Measurements from ENCODE around the gene TXNDC8.
"Not testable (repeated sequence)": the region's sequence is repeated elsewhere in the genome, so short reads cannot be mapped to it uniquely, and the experiment has no call there.

TXNDC8 gene

DNA sequence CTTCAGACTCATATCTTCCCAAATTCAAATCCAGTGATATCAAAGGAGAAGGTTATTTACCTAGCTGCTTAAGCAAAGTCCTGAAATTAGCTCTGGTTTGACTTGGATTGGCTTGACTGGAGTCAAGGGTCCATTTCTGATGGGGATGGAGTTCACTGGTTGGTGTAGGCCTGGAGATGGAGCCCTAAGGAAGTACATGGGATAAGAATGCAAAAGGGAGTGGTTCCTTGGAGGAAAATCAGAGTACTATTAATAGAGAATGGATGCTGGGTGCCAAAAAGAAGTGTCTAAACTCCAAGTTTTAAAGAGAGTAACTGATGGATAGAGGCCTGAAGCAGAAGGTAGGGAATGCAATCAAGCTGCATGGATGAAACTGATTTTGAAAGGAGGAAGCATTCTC, 13.8 kb downstream of the TXNDC8 start:
- DNase-seq = no peak

- DNase-seq = no peak
These were observed 16.8 kb downstream of the TXNDC8 start for GRCh38 chr9:110320651-110321445.

DNA sequence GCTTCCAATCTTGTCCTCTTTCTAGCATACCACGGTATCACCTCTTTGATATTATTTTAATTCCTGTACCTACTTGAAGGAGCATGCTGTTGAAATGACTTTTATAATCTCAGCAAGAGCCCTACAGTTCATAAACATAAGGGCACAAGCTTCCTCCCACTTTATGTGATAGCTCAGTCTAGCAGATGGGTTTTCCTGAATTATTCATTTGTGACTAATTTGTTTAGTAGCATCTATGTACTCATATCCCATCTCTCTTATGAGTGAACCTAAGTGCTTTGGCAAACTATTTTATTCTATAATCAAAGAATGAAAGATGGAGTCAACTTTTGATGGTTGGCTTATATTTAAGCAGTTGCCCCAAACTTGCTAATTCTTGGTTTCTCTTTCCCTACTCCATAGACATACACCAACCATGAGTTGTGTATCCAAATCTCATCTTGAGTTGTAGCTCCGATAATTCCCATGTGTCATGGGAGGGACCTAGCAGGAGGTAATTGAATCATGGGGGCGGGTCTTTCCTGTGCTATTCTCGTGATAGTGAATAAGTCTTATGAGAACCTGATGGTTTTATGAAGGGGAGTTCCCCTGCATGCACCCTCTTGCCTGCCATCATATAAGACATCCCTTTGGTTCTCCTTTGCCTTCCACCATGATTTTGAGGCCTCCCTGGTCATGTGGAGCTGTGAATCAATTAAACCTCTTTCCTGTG, 17.7 kb downstream of the TXNDC8 start:
- no peak for DNase-seq

GRCh38 chr9:110317911-110318310, 19.8 kb downstream of the TXNDC8 start:
- DNase-seq = no peak

DNA sequence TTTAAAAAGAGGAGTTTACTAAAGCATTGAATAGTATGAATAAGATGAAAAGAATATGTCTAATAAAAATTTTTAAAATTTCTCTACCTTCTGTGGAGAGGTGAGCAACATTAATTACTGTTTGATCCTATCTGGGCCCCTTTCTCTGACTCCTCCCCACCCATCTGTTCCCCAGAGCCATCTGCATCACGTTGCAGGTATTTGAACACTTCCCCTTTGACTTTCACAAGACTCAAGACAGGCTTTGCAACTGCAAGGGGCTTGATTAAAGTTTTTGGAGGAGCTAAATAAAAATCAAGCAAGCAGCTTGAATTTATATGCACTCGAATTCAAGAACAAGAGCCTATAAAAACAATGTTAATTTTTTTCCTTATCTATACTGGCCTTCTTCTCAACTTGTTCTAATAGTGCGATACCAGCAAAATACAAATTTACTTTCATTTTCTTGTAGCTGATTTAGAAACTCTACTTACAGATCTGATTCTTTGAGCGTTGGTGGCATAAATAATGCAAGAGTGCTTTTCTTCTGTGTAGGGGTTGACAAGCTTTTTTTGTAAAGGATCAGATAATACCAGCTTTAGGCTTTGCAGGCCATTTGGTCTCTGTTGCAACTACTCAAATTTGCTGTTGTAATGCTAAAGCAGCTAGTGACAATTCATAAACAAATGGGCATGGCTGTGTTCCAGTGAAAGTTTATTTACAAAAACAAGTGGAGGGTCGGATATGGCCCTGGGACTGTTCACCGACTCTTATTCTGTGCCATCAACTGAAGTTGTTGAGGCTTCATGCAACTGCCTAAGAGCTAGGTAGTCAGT, 21.2 kb downstream of the TXNDC8 start:
- no peak for DNase-seq

DNA sequence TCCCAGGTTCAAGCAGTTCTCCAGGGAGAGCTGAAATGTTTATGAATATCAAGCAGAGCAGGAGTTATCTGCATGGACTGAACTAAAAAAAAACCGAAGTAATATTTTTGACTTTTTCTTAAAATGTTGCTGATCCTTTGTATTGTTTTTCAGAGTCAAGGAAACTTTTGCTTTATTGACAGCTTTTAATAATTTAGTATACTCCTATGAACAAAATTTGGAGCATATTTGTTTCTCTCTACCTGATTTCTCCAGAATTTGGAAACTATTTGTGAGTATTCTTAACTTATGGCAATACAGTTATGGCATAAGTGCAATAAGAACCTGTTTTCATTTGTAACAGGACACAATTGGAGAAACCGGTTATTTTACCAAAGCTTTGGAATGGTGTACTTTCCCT, 25.7 kb downstream of the TXNDC8 start:
- not testable (repeated sequence) for DNase-seq

DNA sequence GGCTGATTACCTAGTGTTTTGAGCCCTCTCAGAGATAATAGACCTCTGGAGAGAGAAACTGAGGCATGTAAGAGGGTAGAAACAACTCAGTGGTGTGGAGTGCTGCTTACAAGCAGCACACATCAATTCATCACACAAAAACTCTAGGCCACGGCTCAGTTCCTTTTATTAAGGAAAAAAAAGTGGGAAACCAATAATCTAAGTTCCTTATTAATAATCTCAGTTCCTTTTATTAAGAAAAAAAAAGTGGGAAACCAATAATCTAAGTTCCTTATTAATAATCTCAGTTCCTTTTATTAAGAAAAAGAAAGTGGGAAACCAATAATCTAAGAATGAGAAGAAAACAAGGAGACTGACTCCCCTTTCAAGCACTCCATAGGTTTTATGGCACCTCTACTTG, 28.0 kb downstream of the TXNDC8 start:
- DNase-seq = no peak

DNA sequence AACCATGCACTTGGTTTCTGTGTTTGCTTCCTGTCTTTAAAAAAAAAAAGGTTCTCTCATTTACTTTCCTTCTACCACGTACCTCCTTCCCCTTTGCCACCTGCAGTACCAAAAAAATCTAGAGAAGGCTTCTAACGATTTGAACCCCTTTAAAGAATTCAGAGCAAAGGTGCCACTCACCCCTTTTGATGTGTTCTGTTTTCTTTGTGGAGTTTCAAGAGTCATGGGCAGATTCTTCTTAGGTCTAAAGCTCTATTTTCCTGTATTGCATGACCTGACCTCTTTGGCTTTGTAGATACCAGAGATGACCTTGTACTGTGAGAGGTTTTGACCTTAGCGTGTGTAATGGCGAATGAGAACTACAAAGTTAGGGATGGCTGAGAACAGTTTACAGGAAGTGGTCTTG, 29.0 kb downstream of the TXNDC8 start:
- DNase-seq = no peak

DNA sequence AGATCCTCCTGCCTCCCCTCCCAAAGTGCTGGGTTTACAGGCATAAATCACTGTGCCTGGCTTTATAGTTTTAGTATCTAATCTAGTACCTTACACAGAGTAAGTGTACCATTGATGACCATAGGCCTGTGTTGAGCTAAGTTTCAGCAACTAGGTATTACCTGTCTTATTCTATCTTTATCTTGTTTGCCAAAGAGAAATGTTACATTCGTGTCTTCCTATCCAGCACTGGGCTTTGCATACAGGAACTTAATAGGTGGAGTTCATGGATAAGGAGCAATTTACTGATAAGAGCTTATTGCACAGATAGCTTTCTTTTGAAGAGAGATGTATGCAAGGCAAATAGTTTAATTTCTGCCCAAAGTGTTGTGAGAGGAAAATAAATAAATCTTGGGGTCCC, 30.5 kb downstream of the TXNDC8 start:
- no peak for DNase-seq

DNA sequence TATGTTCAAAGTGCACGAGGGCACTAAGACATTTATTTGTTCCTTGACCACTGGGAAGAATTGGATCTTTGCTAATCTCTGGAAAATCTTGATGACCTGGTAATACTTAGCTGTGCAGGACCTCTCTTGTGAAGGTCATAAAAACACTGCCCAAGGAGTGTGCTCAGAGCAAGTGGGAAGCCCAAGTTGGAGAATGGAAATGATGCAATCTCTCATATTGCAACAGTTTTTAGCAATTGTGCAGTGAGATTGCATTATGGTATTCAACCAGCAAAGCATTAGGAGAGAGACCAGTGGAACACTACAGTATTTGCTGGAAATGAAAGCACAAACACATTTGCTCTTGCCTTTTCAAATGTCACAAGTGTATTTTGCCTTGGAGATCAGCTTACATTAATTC, 34.5 kb downstream of the TXNDC8 start:
- no peak for DNase-seq

- no peak for DNase-seq
These were observed 39.5 kb downstream of the TXNDC8 start for GRCh38 chr9:110298043-110298605.

DNA sequence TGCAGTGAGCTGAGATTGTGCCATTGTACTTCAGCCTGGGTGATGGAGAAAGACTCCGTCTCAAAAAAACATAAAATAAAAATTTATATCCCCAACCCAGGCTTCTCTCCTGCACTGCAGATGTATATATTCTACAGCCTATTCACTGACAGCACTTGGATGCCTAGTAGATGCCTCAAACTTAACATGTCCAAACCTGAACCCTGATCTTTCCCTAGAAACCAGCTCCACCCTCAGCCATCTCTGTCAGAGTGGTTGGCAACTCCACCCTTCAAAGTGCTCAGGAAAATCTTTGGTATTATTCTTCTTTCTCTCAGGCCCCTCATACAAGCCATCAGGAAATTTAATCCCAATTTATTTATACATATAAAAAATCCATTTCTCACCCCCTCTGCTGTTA, 44.4 kb downstream of the TXNDC8 start:
- DNase-seq = no peak

DNA sequence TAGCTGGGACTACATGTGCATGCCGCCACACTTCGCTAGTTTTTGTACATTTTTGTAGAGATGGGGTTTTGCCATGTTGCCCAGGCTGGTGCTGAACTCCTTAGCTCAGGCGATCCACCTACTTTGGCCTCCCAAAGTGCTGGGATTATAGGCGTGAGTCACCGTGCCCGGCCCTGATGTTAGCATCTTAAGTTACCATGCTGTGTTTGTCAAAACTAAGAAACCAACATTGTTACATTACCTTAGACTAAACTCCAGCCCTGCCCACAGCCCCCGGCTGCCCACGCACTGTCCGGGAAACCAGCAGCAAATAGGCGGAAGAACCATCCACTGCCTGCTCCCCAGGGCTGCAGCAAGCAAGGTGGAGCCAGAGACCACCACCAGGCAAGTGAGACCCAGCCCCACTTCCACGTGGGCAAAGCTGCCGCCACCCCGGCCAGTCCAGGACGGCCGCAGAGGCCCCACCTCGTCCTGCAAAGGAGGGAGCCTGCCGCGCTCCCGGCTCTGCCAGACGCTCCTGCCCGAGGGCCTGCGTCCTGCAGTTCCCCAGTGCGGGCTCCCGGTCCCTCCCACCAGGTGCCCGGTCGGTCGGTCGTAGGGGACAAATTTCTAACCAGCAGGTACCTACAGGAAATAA, 45.6 kb downstream of the TXNDC8 start:
- DNase-seq = no peak

DNA sequence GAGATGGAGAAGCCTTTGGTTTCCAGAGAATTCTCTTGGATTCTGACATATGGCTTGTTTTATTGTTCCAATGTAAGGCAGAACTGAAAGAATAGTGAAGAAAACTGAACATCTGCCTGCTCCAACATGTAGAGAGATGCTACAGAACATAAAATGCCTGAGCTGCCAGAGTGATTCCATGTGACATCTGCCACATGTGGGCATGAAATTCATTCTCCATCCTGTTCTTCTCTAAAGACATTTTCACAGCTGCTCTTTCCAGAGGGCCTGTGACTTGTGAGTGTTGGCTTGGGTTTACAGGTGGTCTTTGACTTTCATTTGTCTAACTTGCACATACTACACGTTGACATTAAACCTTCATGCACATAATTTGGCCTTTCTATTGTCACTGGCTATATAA, 47.7 kb downstream of the TXNDC8 start:
- DNase-seq = no peak

DNA sequence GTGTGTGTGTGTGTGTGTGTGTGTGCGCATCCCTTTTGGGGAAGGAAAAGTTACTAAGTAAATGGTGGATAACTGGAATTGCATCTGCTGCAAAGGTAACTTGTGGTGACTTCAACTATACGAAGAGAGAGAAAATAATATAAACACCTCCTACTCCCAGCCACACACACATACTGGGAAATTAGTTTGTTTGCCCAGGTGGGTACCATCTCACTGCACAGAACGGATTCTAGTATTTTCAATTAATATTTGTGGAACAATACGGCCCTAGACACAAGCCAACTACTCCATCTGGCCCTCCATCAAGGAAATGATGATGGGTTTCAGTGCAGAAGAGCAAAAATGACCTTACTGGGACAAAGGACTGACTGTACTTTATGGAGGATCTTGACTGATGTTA, 49.2 kb downstream of the TXNDC8 start:
- no peak for DNase-seq

- DNase-seq = no peak
These were observed 50.4 kb downstream of the TXNDC8 start for GRCh38 chr9:110287289-110287680.

DNA sequence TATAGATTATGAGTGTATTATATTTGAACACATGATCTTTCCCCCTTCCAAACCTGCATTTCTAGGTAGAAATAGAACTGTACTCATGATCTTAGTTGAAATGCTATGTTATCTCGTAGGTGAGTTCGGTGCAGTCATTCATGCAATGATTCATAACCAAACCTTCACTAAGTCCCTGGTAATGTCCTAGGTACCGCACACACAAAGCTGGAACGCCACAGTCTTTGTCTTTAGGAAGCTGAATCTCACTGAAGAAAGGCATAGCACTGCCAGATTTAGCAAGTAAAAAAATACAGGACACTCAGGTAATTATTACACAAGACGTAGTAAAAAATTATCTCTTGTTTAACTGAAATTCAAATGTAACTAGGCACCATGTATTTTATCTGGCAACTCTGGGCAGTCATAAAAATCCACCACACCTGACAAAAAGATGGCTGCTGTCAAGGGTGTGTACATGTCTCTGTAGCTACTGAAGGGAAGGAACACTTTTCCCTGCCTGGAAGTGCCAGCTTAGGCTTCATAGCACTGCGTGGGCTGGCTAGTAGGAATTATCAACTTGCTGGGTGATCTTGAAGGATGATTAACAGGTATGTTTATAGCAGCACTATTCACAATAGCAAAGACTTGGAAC, 53.3 kb downstream of the TXNDC8 start:
- DNase-seq = no peak

- DNase-seq = no peak
These were observed 53.9 kb downstream of the TXNDC8 start for GRCh38 chr9:110283751-110284150.

DNA sequence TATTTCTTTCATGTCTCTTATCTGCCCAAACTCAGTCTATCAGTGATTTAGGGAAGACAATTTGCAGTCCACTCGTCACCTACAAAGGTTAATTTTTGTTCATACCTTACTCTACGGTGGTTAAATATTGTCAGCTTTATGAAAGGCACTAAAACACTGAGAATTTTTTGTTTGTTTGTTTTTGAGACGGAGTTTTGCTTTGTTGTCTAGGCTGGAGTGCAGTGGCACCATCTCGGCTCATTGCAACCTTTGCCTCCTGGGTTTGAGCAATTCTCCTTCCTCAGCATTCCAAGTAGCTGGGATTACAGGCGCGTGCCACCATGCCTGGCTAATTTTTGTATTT, 55.0 kb downstream of the TXNDC8 start:
- no peak for DNase-seq

DNA sequence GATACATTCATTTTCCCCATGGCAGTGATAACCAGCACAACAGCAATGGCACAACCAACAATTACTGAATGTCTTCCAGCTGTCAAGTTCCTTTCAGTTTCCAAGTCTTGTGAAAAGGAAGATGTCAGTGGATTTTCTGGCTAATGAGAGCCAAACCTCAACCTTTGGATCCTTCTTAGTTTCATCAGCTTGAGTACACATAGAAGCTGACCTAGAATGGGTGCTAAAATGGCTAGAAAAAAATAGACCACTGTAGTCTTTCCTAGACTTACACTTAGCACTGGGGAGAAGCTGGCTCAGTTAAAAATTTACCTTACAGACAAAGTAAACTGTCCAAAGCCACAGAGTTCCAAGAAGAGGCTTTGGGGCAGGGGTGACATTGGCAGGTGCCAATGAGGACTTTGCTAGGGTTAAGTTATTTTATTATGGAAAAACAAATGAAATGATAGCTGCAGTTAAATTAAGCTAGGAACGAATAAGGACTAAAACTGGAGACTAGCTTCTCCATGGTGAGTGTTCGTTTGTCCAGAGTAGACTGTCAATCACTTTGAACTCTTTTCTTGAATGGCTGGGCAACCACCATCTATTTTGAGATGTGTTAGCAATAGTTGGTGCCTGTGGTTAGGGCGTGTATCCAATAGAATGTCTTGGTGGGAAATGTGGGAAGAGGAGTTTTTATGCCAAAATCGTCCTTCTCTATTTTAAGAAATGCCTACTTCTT, 55.5 kb downstream of the TXNDC8 start:
- no peak for DNase-seq

- DNase-seq = no peak
These were observed 59.5 kb downstream of the TXNDC8 start for GRCh38 chr9:110278080-110278707.
